GM12891 (cell line): ENCODE data around the gene CNTN5.

Experiments
- PAX5 ChIP-seq: IDR thresholded peaks from 2 replicates; pipeline ENCODE4 v1.6.1; 2011; ENCODE audit warnings: low read length, moderate library complexity, mild to moderate bottlenecking; ENCODE audit not compliant: insufficient read depth, severe bottlenecking
- POLR2A ChIP-seq: IDR thresholded peaks from 2 replicates; pipeline ENCODE4 v1.6.1; 2011; ENCODE audit warnings: low read depth, low read length, control low read depth
- POLR2AphosphoS5 ChIP-seq: IDR thresholded peaks from 2 replicates; pipeline ENCODE4 v1.6.1; 2011; ENCODE audit warnings: low read depth, low read length, control low read depth

GRCh38 chr11:100066399-100066798, 1045.7 kb downstream of the CNTN5 start:
- TF ChIP-seq POLR2A (no peak), POLR2AphosphoS5 (no peak), PAX5 (no peak)
